ENCODE results near the gene GET4.

- TF ChIP-seq, protein P1, sequence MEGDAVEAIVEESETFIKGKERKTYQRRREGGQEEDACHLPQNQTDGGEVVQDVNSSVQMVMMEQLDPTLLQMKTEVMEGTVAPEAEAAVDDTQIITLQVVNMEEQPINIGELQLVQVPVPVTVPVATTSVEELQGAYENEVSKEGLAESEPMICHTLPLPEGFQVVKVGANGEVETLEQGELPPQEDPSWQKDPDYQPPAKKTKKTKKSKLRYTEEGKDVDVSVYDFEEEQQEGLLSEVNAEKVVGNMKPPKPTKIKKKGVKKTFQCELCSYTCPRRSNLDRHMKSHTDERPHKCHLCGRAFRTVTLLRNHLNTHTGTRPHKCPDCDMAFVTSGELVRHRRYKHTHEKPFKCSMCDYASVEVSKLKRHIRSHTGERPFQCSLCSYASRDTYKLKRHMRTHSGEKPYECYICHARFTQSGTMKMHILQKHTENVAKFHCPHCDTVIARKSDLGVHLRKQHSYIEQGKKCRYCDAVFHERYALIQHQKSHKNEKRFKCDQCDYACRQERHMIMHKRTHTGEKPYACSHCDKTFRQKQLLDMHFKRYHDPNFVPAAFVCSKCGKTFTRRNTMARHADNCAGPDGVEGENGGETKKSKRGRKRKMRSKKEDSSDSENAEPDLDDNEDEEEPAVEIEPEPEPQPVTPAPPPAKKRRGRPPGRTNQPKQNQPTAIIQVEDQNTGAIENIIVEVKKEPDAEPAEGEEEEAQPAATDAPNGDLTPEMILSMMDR (IDR thresholded peaks at IDR 0.05; ENCODE audit: low read depth, low read length): no peak
- TF ChIP-seq EZH2phosphoT487 (IDR thresholded peaks at IDR 0.05; ENCODE audit: low read depth): no peak
These were observed 30.6 kb upstream of the GET4 start for GRCh38 chr7:845731-846130.
